HL-60/S4 (cell line): ENCODE measurements around the gene FAM187B.
"Not testable (repeated sequence)": the region's sequence is repeated elsewhere in the genome, so short reads cannot be mapped to it uniquely, and the experiment has no call there.

Source experiments
- in situ Hi-C: fragments of 300-500 bp; cut with MboI; formaldehyde crosslinking; loops from 2 replicates; pipeline ENCODE4 v1.14.3; 2022; ENCODE audit warnings: low sequenced_read_pairs

Gene FAM187B

GRCh38 chr19:35213663-35214632, 14.6 kb downstream of the FAM187B start:
- in situ Hi-C loops: no loop called here

- in situ Hi-C loops: no loop called here
These were observed 16.3 kb downstream of the FAM187B start for GRCh38 chr19:35212241-35212640.

- in situ Hi-C loops: no loop called here
These were observed 16.9 kb downstream of the FAM187B start for GRCh38 chr19:35211545-35212230.

GRCh38 chr19:35209646-35210045, 18.9 kb downstream of the FAM187B start:
- in situ Hi-C loops: no loop called here

- in situ Hi-C loops: no loop called here
These were observed 20.4 kb downstream of the FAM187B start for GRCh38 chr19:35208121-35208520.

- in situ Hi-C loops: no loop called here
These were observed 21.1 kb downstream of the FAM187B start for GRCh38 chr19:35207391-35207871.

- in situ Hi-C loops: no loop called here
These were observed 21.7 kb downstream of the FAM187B start for GRCh38 chr19:35206855-35207254.

- in situ Hi-C loops: no loop called here
These were observed 22.2 kb downstream of the FAM187B start for GRCh38 chr19:35206379-35206778.

GRCh38 chr19:35205733-35206323, 22.7 kb downstream of the FAM187B start:
- in situ Hi-C loops: no loop called here

GRCh38 chr19:35204799-35205732, 23.5 kb downstream of the FAM187B start:
- in situ Hi-C loops: no loop called here

- in situ Hi-C loops: no loop called here
These were observed 25.5 kb downstream of the FAM187B start for GRCh38 chr19:35202722-35203688.

GRCh38 chr19:35199481-35199880, 29.1 kb downstream of the FAM187B start:
- in situ Hi-C loops: no loop called here

GRCh38 chr19:35196861-35197260, 31.7 kb downstream of the FAM187B start:
- in situ Hi-C loops: not testable (repeated sequence)

GRCh38 chr19:35195830-35196229, 32.7 kb downstream of the FAM187B start:
- in situ Hi-C loops: no loop called here

GRCh38 chr19:35194012-35194984, 34.2 kb downstream of the FAM187B start:
- in situ Hi-C loops: no loop called here

GRCh38 chr19:35184884-35185283, 43.7 kb downstream of the FAM187B start:
- in situ Hi-C loops: no loop called here

- in situ Hi-C loops: no loop called here
These were observed 44.3 kb downstream of the FAM187B start for GRCh38 chr19:35184267-35184666.

GRCh38 chr19:35181387-35181786, 47.2 kb downstream of the FAM187B start:
- in situ Hi-C loops: no loop called here
